Fibroblast of skin of left quadriceps (primary cell): Measurements from ENCODE around the gene TCF7L1.
"Not testable (repeated sequence)": the region's sequence is repeated elsewhere in the genome, so short reads cannot be mapped to it uniquely, and the experiment has no call there.

Experiments
- DNase-seq, 2 experiments: peaks; one replicate each; pipeline ENCODE4 v3.0.0-alpha.2; 2013; ENCODE audit warnings: low read depth in 2 of 2

The TCF7L1 gene

GRCh38 chr2:85132834-85133637 lies at the start of gene TCF7L1:
Gene TCF7L1, plus strand, starts transcription at chr2:85133392. Its CDS starts 293 bp downstream, at chr2:85133685.
- peak; percentile 81 to 84 for DNase-seq

GRCh38 chr2:85085563-85085962 lies 47.6 kb upstream of the TCF7L1 start:
- no peak for DNase-seq

- no peak for DNase-seq
These were observed 45.7 kb upstream of the TCF7L1 start for GRCh38 chr2:85087541-85087940.

- no peak for DNase-seq
These were observed 44.3 kb upstream of the TCF7L1 start for GRCh38 chr2:85088921-85089320.

GRCh38 chr2:85089585-85089984 lies 43.6 kb upstream of the TCF7L1 start:
- DNase-seq: no peak

- no peak for DNase-seq
These were observed 41.4 kb upstream of the TCF7L1 start for GRCh38 chr2:85091838-85092237.

GRCh38 chr2:85095094-85095493 lies 38.1 kb upstream of the TCF7L1 start:
- DNase-seq: no peak

GRCh38 chr2:85096616-85097015 lies 36.6 kb upstream of the TCF7L1 start:
- DNase-seq: no peak

GRCh38 chr2:85104228-85104627 lies 29.0 kb upstream of the TCF7L1 start:
- DNase-seq: no peak

- peak; percentile 78 to 84 for DNase-seq
These were observed 26.6 kb upstream of the TCF7L1 start for GRCh38 chr2:85106489-85107180.

- no peak for DNase-seq
These were observed 22.1 kb upstream of the TCF7L1 start for GRCh38 chr2:85110991-85111560.

- DNase-seq: no peak
These were observed 21.3 kb upstream of the TCF7L1 start for GRCh38 chr2:85111819-85112281.

- DNase-seq: no peak
These were observed 20.1 kb upstream of the TCF7L1 start for GRCh38 chr2:85112906-85113625.

- DNase-seq: no peak
These were observed 18.4 kb upstream of the TCF7L1 start for GRCh38 chr2:85114586-85115330.

- DNase-seq: no peak
These were observed 17.0 kb upstream of the TCF7L1 start for GRCh38 chr2:85116207-85116606.

- no peak for DNase-seq
These were observed 13.3 kb upstream of the TCF7L1 start for GRCh38 chr2:85119900-85120299.

- DNase-seq: no peak
These were observed 12.8 kb upstream of the TCF7L1 start for GRCh38 chr2:85120363-85120762.

- DNase-seq: not testable (repeated sequence)
These were observed 6.7 kb upstream of the TCF7L1 start for GRCh38 chr2:85126462-85126861.

- no peak for DNase-seq
These were observed 3.3 kb upstream of the TCF7L1 start for GRCh38 chr2:85129861-85130260.

- no peak for DNase-seq
These were observed 2.8 kb upstream of the TCF7L1 start for GRCh38 chr2:85130407-85130806.

- DNase-seq: no peak
These were observed 2.1 kb upstream of the TCF7L1 start for GRCh38 chr2:85131116-85131515.
